Smooth muscle cell (in vitro differentiated cells): ENCODE measurements around the gene ZFTA. TPM values are rescaled to one million over a fixed set of nuclear protein-coding genes. Genes with fewer than 3 reads are reported as not detected.

Experiments used
- DNase-seq: peaks from one replicate; lab custom pipeline; 2025; ENCODE audit not compliant: unreplicated experiment; lab: John Stamatoyannopoulos, UW
- H2AFZ ChIP-seq: fragments of 200-600 bp; sonication (generic); 2 replicates; pipeline ENCODE4 v1.6.0; 2016; ENCODE audit warnings: antibody characterized with exemption, low read depth, mild to moderate bottlenecking
- H3F3A ChIP-seq: fragments of 200-600 bp; sonication (generic); 2 replicates; pipeline ENCODE4 v1.6.0; 2017; ENCODE audit warnings: antibody characterized with exemption, low read depth
- H3K27ac ChIP-seq: fragments of 200-600 bp; sonication (generic); 2 replicates; pipeline ENCODE4 v1.5.1; 2016; ENCODE audit warnings: low read depth, mild to moderate bottlenecking
- H3K27me3 ChIP-seq: fragments of 200-600 bp; sonication (generic); 2 replicates; pipeline ENCODE4 v1.6.1; 2016; ENCODE audit warnings: low read depth, mild to moderate bottlenecking
- H3K36me3 ChIP-seq: fragments of 200-600 bp; sonication (generic); 2 replicates; pipeline ENCODE4 v1.5.1; 2016; ENCODE audit warnings: low read depth
- H3K4me1 ChIP-seq: fragments of 200-600 bp; sonication (generic); 2 replicates; pipeline ENCODE4 v1.5.1; 2016; ENCODE audit warnings: low read depth
- H3K4me2 ChIP-seq: fragments of 200-600 bp; sonication (generic); 2 replicates; pipeline ENCODE4 v1.6.0; 2016; ENCODE audit warnings: mild to moderate bottlenecking
- H3K4me3 ChIP-seq: fragments of 200-600 bp; sonication (generic); 2 replicates; pipeline ENCODE4 v1.5.1; 2016; ENCODE audit warnings: mild to moderate bottlenecking
- H3K79me2 ChIP-seq: fragments of 200-600 bp; sonication (generic); 2 replicates; pipeline ENCODE4 v1.6.0; 2016; ENCODE audit warnings: low read depth, mild to moderate bottlenecking
- H3K9ac ChIP-seq: fragments of 200-600 bp; sonication (generic); 2 replicates; pipeline ENCODE4 v1.6.0; 2016; ENCODE audit warnings: low read depth
- H3K9me3 ChIP-seq: fragments of 200-600 bp; sonication (generic); replicated peaks from 2 replicates; pipeline ENCODE4 v1.5.1; 2016; ENCODE audit warnings: low read depth
- H4K20me1 ChIP-seq: fragments of 200-600 bp; sonication (generic); 2 replicates; pipeline ENCODE4 v1.6.0; 2016; ENCODE audit warnings: low read depth
- CTCF ChIP-seq: fragments of 200-600 bp; sonication (generic); IDR thresholded peaks from 2 replicates; pipeline ENCODE4 v1.5.1; 2017; ENCODE audit warnings: borderline replicate concordance, mild to moderate bottlenecking, antibody characterized with exemption; ENCODE audit not compliant: insufficient read depth, poor library complexity, severe bottlenecking
- WGBS: methylation state at CpG from one replicate; pipeline ENCODE4 v1.1.7; 2016; ENCODE audit warnings: low lambda C conversion rate; 5-methylcytosine and 5-hydroxymethylcytosine counted together
- polyA plus RNA-seq: library from polyadenylated mRNA; unstranded; fragments of >200 nt; fragmentation: Nextera tagmentation; extraction: Ambion mirVana; gene quantifications from 2 replicates; pipeline ENCODE4 v1.2.1, GENCODE V29; 2016
- total RNA-seq: library from RNA; depleted of rRNA; stranded (reverse); fragments of >200 nt; gene quantifications from 2 replicates; pipeline ENCODE4 v1.2.3, GENCODE V29; 2014

Gene ZFTA
- total and polyA plus RNA-seq, 2 experiments from 2014 or later: 11.1 to 14.9 TPM

DNA sequence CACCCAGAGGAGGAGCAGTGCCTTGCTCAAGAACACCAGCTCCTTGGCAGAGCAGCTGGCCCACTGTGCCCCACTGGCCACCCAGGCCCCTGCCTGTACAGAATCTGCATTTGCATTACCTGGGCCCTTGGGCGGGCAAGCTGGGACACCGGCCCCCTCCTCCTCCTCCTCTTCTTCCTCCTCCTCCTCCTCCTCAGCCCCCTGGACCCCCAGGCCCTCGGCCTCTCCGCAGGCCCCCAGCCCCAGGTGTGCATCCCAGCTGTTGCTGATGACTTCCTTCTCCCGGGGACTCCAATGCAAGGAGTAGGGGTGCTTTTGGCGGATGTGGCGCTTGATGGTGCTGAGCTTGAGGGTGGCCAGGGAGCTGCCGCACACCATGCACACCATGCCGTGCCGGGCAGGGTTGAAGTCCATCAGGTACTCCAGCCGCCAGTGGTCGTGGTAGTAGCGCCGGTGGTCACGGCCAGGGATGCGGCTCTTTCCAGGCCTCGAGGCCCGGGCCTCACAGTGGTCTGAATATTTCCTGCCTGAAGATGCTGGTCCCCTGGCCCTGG lies 2.8 kb downstream of the ZFTA start:
- Histone ChIP-seq H3K9me3 (no peaks in the 10 kb centered on the region), H3K27me3 (no peaks in the 10 kb centered on the region), H3K4me2 (peak overlapping the region; percentile 100), H3K9ac (no peak overlapping the region), H3K4me1 (peaks cover 46% of the 10 kb centered on the region), H2AFZ (no peak overlapping the region), H3K4me3 (no peak overlapping the region), H4K20me1 (peaks cover 70% of the 10 kb centered on the region), H3K79me2 (peaks cover 35% of the 10 kb centered on the region), H3K27ac (no peak overlapping the region), H3F3A (peaks cover 22% of the 10 kb centered on the region), H3K36me3 (no peaks in the 10 kb centered on the region)
- no peak for DNase-seq
- TF ChIP-seq CTCF: no peak
- 86% methylated on average over 11 of the region's 18 CpGs for whole genome bisulfite sequencing

DNA sequence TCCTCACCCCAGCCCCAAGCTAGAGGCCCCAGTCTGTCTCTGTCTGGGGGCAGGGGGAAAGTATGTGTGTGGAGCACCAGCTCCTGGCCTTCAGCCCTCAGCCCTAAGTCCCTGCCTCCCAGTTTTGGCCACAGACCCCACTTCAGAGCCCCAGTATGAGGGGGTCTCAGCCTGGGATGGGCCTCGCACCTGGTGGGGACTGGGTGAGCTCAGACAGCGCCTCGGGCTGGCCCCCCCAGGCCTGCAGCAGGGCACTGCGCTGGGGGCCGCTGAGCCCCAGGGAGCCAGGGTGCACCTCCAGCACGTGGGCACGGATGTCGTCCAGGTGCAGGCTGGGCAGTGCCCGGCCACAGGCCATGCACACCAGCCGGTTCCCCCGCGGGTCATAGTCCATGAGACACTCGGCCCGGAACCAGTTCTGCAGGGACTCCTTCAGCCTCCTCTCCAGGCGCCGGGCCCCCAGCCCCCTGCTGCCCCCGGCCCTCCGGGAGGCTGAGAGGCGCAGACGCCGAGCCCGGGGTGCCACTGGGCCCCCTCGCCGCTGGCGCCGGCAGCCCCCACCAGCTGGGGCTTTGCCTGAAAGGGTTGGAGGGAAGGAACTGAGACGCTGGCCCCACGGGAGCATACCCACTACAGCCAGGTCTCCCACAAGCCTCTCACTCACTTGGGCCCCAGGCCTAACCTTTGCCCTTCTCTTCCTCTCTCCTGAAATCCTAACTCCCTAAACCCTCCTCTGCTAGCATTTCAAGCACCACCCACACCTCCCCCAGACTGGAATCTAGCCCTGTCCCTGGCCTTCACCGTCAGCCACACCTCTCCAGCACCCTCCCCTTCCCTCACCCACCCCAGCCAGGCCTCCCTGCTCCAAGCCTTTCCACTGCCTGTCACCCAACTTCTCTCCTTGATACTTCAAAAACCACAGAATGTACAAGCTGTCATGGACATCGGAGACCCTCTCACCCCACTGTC lies 3.6 kb downstream of the ZFTA start:
- Histone ChIP-seq H3K27ac (no peak overlapping the region), H3K4me3 (no peak overlapping the region), H3K27me3 (no peaks in the 10 kb centered on the region), H3K79me2 (peaks cover 35% of the 10 kb centered on the region), H3K9ac (no peak overlapping the region), H3K36me3 (no peaks in the 10 kb centered on the region), H2AFZ (no peak overlapping the region), H3K4me1 (peaks cover 44% of the 10 kb centered on the region), H3K9me3 (no peaks in the 10 kb centered on the region), H3F3A (peaks cover 19% of the 10 kb centered on the region), H3K4me2 (no peak overlapping the region), H4K20me1 (peaks cover 78% of the 10 kb centered on the region)
- no peak for TF ChIP-seq CTCF
- no peak for DNase-seq
- WGBS: 79% methylated on average over 25 of the region's 30 CpGs

DNA sequence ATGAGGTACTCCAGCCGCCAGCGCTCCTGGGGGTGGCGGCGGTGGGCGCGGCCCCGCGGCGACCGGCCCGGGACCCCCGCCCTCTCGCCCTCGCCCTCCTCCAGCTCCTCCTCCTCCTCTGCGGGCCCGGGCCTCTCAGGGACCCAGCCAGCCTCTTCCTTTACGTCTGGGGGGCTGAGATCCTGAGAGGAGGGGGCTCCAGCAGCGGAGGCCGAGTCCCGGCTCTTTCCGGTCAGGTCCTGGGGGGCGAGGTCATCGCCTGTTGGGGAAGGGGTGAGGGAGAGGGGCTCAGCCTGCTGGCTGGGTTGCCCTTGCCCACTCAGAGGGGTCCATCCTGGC lies 4.3 kb downstream of the ZFTA start:
- Histone ChIP-seq H3K4me1 (peaks cover 43% of the 10 kb centered on the region), H3K36me3 (no peaks in the 10 kb centered on the region), H3K9me3 (no peaks in the 10 kb centered on the region), H3K27me3 (no peaks in the 10 kb centered on the region), H3K4me3 (no peak overlapping the region), H4K20me1 (peaks cover 82% of the 10 kb centered on the region), H3K27ac (no peak overlapping the region), H3K4me2 (peak overlapping the region; percentile 96), H2AFZ (no peak overlapping the region), H3K79me2 (peaks cover 35% of the 10 kb centered on the region), H3K9ac (no peak overlapping the region), H3F3A (peaks cover 21% of the 10 kb centered on the region)
- no peak for DNase-seq
- no peak for TF ChIP-seq CTCF
- 48% methylated on average over 2 of the region's 23 CpGs for WGBS
